Measurements from ENCODE around the gene ABCB8.
A peak's percentile ranks its signal among the peaks of the same experiment; 100 is the strongest.

The ABCB8 gene

GRCh38 chr7:151083071-151083823 lies 55.0 kb downstream of the ABCB8 start, which contains the start of gene TMUB1:
TMUB1 (minus strand) TSS chr7:151083493; CDS start chr7:151082563, 930 bp downstream.
- peak within 1 kb of the TSS; percentile 81 for H3K4me3 ChIP-seq (ENCODE audit: low read depth, low read length)
- TF ChIP-seq CTCF (IDR thresholded peaks at IDR 0.05; ENCODE audit: low read depth, low read length, missing control alignments), result no peak
- DNase-seq (ENCODE audit: low read depth), result no peak

- peak overlapping the region; percentile 81 for H3K4me3 ChIP-seq (ENCODE audit: low read depth, low read length)
- no peak for DNase-seq (ENCODE audit: low read depth)
- TF ChIP-seq CTCF (IDR thresholded peaks at IDR 0.05; ENCODE audit: low read depth, low read length, missing control alignments), result no peak
Measured at GRCh38 chr7:151083824-151084160, 55.5 kb downstream of the ABCB8 start.

- TF ChIP-seq CTCF (IDR thresholded peaks at IDR 0.05; ENCODE audit: low read depth, low read length, missing control alignments), result no peak
- DNase-seq (ENCODE audit: low read depth), result no peak
- peak overlapping the region; percentile 77 for H3K4me3 ChIP-seq (ENCODE audit: low read depth, low read length)
Measured at GRCh38 chr7:151085329-151085690, 57.1 kb downstream of the ABCB8 start.

- H3K4me3 ChIP-seq (ENCODE audit: low read depth, low read length), result peak within 1 kb of the TSS; percentile 77
- no peak for DNase-seq (ENCODE audit: low read depth)
- TF ChIP-seq CTCF (IDR thresholded peaks at IDR 0.05; ENCODE audit: low read depth, low read length, missing control alignments), result no peak
Measured at GRCh38 chr7:151085691-151086620, 57.7 kb downstream of the ABCB8 start, which contains the start of gene AGAP3. AGAP3 (plus strand) TSS chr7:151086475; CDS start chr7:151086742, 267 bp downstream.

- no peak for DNase-seq (ENCODE audit: low read depth)
- no peak for TF ChIP-seq CTCF (IDR thresholded peaks at IDR 0.05; ENCODE audit: low read depth, low read length, missing control alignments)
- H3K4me3 ChIP-seq (ENCODE audit: low read depth, low read length), result peak overlapping the region; percentile 77
Measured at GRCh38 chr7:151086802-151087244, 58.6 kb downstream of the ABCB8 start.

- no peak for DNase-seq (ENCODE audit: low read depth)
- peak overlapping the region; percentile 77 for H3K4me3 ChIP-seq (ENCODE audit: low read depth, low read length)
- TF ChIP-seq CTCF (IDR thresholded peaks at IDR 0.05; ENCODE audit: low read depth, low read length, missing control alignments), result peak; percentile 35
Measured at GRCh38 chr7:151087245-151088018, 59.2 kb downstream of the ABCB8 start.

Data from GM12864 (cell line).